ENCODE measurements around the gene SEMA3D.

Gene SEMA3D

GRCh38 chr7:85125651-85126131 is 61.2 kb downstream of the SEMA3D start:
- DNase-seq, result no peak
- no peaks in the 10 kb centered on the region for H3K79me1 ChIP-seq (ENCODE audit: low read length)
- H2BK5ac ChIP-seq (ENCODE audit: low read length), result no peak overlapping the region
- no peaks in the 10 kb centered on the region for H3K79me2 ChIP-seq (ENCODE audit: control insufficient read depth, insufficient read depth, low read length)
- H3K56ac ChIP-seq (ENCODE audit: low read length), result no peak overlapping the region
- WGBS (ENCODE audit: extremely low coverage, insufficient coverage, low lambda C conversion rate), result no CpG with 5 or more reads among the region's 2 CpGs
- no peak overlapping the region for H2BK15ac ChIP-seq (replicated peaks; ENCODE audit: low read depth)
- no peak overlapping the region for H3K4me2 ChIP-seq (ENCODE audit: low read length)
- no peak overlapping the region for H4K5ac ChIP-seq (ENCODE audit: low read length)
- H3K4me1 ChIP-seq (ENCODE audit: control insufficient read depth, low read depth, low read length), result no peaks in the 10 kb centered on the region
- no peak overlapping the region for H3K9ac ChIP-seq (ENCODE audit: low read length)
- H3K36me3 ChIP-seq (ENCODE audit: control insufficient read depth, insufficient read depth, low read length), result no peaks in the 10 kb centered on the region
- H3K4ac ChIP-seq (ENCODE audit: low read depth, low read length), result no peak overlapping the region
- H2AK5ac ChIP-seq (ENCODE audit: low read length), result no peak overlapping the region
- H4K8ac ChIP-seq (ENCODE audit: low read depth, low read length), result no peak overlapping the region
- H3K4me3 ChIP-seq (ENCODE audit: low read length), result no peak overlapping the region
- no peak overlapping the region for H3K23ac ChIP-seq (ENCODE audit: low read length)
- H3K18ac ChIP-seq (ENCODE audit: low read length), result no peak overlapping the region
- no peaks in the 10 kb centered on the region for H3K27me3 ChIP-seq (ENCODE audit: insufficient read depth, low read length, poor library complexity)
- no peak overlapping the region for H2BK120ac ChIP-seq (ENCODE audit: low read depth, low read length)
- no peak overlapping the region for H3K27ac ChIP-seq (ENCODE audit: low read depth, low read length)

- H3K27me3 ChIP-seq (ENCODE audit: insufficient read depth, low read length, poor library complexity), result no peaks in the 10 kb centered on the region
- H4K5ac ChIP-seq (ENCODE audit: low read length), result no peak overlapping the region
- WGBS (ENCODE audit: extremely low coverage, insufficient coverage, low lambda C conversion rate), result no CpG with 5 or more reads among the region's 4 CpGs
- H3K27ac ChIP-seq (ENCODE audit: low read depth, low read length), result no peak overlapping the region
- H3K79me2 ChIP-seq (ENCODE audit: control insufficient read depth, insufficient read depth, low read length), result no peaks in the 10 kb centered on the region
- no peak overlapping the region for H4K8ac ChIP-seq (ENCODE audit: low read depth, low read length)
- H3K18ac ChIP-seq (ENCODE audit: low read length), result no peak overlapping the region
- no peak overlapping the region for H2AK5ac ChIP-seq (ENCODE audit: low read length)
- H3K4me2 ChIP-seq (ENCODE audit: low read length), result no peak overlapping the region
- H3K4me3 ChIP-seq (ENCODE audit: low read length), result no peak overlapping the region
- no peak overlapping the region for H3K56ac ChIP-seq (ENCODE audit: low read length)
- H3K4me1 ChIP-seq (ENCODE audit: control insufficient read depth, low read depth, low read length), result no peaks in the 10 kb centered on the region
- H3K4ac ChIP-seq (ENCODE audit: low read depth, low read length), result no peak overlapping the region
- H2BK15ac ChIP-seq (replicated peaks; ENCODE audit: low read depth), result no peak overlapping the region
- DNase-seq, result no peak
- no peak overlapping the region for H2BK5ac ChIP-seq (ENCODE audit: low read length)
- no peaks in the 10 kb centered on the region for H3K36me3 ChIP-seq (ENCODE audit: control insufficient read depth, insufficient read depth, low read length)
- no peaks in the 10 kb centered on the region for H3K79me1 ChIP-seq (ENCODE audit: low read length)
- H2BK120ac ChIP-seq (ENCODE audit: low read depth, low read length), result no peak overlapping the region
- H3K23ac ChIP-seq (ENCODE audit: low read length), result no peak overlapping the region
- no peak overlapping the region for H3K9ac ChIP-seq (ENCODE audit: low read length)
These were observed 61.7 kb downstream of the SEMA3D start for GRCh38 chr7:85125176-85125575.

- no peak overlapping the region for H3K4me2 ChIP-seq (ENCODE audit: low read length)
- no peak overlapping the region for H3K18ac ChIP-seq (ENCODE audit: low read length)
- H3K23ac ChIP-seq (ENCODE audit: low read length), result no peak overlapping the region
- no peak overlapping the region for H4K5ac ChIP-seq (ENCODE audit: low read length)
- no peak overlapping the region for H2BK120ac ChIP-seq (ENCODE audit: low read depth, low read length)
- no peak overlapping the region for H4K8ac ChIP-seq (ENCODE audit: low read depth, low read length)
- no peak overlapping the region for H3K27ac ChIP-seq (ENCODE audit: low read depth, low read length)
- DNase-seq, result no peak
- H3K9ac ChIP-seq (ENCODE audit: low read length), result no peak overlapping the region
- H2BK15ac ChIP-seq (replicated peaks; ENCODE audit: low read depth), result no peak overlapping the region
- H3K56ac ChIP-seq (ENCODE audit: low read length), result no peak overlapping the region
- H3K4me3 ChIP-seq (ENCODE audit: low read length), result no peak overlapping the region
- no peak overlapping the region for H2BK5ac ChIP-seq (ENCODE audit: low read length)
- no CpG with 5 or more reads among the region's 3 CpGs for WGBS (ENCODE audit: extremely low coverage, insufficient coverage, low lambda C conversion rate)
- no peak overlapping the region for H2AK5ac ChIP-seq (ENCODE audit: low read length)
- no peaks in the 10 kb centered on the region for H3K79me1 ChIP-seq (ENCODE audit: low read length)
- H3K79me2 ChIP-seq (ENCODE audit: control insufficient read depth, insufficient read depth, low read length), result no peaks in the 10 kb centered on the region
- no peaks in the 10 kb centered on the region for H3K27me3 ChIP-seq (ENCODE audit: insufficient read depth, low read length, poor library complexity)
- no peak overlapping the region for H3K4ac ChIP-seq (ENCODE audit: low read depth, low read length)
- H3K36me3 ChIP-seq (ENCODE audit: control insufficient read depth, insufficient read depth, low read length), result no peaks in the 10 kb centered on the region
- H3K4me1 ChIP-seq (ENCODE audit: control insufficient read depth, low read depth, low read length), result no peaks in the 10 kb centered on the region
These were observed 66.9 kb downstream of the SEMA3D start for GRCh38 chr7:85119934-85120333.

- Histone ChIP-seq H3K27me3 (ENCODE audit: insufficient read depth, low read length, poor library complexity) (no peaks in the 10 kb centered on the region), H2AK5ac (ENCODE audit: low read length) (no peak overlapping the region), H2BK5ac (ENCODE audit: low read length) (no peak overlapping the region), H3K27ac (ENCODE audit: low read depth, low read length) (no peak overlapping the region), H3K4ac (ENCODE audit: low read depth, low read length) (no peak overlapping the region), H4K8ac (ENCODE audit: low read depth, low read length) (no peak overlapping the region), H3K18ac (ENCODE audit: low read length) (no peak overlapping the region), H3K36me3 (ENCODE audit: control insufficient read depth, insufficient read depth, low read length) (no peaks in the 10 kb centered on the region), H3K79me1 (ENCODE audit: low read length) (no peaks in the 10 kb centered on the region), H2BK15ac (replicated peaks; ENCODE audit: low read depth) (no peak overlapping the region), H3K4me3 (ENCODE audit: low read length) (no peak overlapping the region), H3K56ac (ENCODE audit: low read length) (no peak overlapping the region), H3K9ac (ENCODE audit: low read length) (no peak overlapping the region), H3K4me1 (ENCODE audit: control insufficient read depth, low read depth, low read length) (no peaks in the 10 kb centered on the region), H3K79me2 (ENCODE audit: control insufficient read depth, insufficient read depth, low read length) (no peaks in the 10 kb centered on the region), H4K5ac (ENCODE audit: low read length) (no peak overlapping the region), H3K23ac (ENCODE audit: low read length) (no peak overlapping the region), H3K4me2 (ENCODE audit: low read length) (no peak overlapping the region), H2BK120ac (ENCODE audit: low read depth, low read length) (no peak overlapping the region)
- no peak for DNase-seq
These were observed 71.0 kb downstream of the SEMA3D start for GRCh38 chr7:85115862-85116261.

GRCh38 chr7:85115006-85115405 is 71.8 kb downstream of the SEMA3D start:
- Histone ChIP-seq H3K9ac (ENCODE audit: low read length) (no peak overlapping the region), H4K8ac (ENCODE audit: low read depth, low read length) (no peak overlapping the region), H3K4me3 (ENCODE audit: low read length) (no peak overlapping the region), H3K23ac (ENCODE audit: low read length) (no peak overlapping the region), H2BK120ac (ENCODE audit: low read depth, low read length) (no peak overlapping the region), H3K27ac (ENCODE audit: low read depth, low read length) (no peak overlapping the region), H3K18ac (ENCODE audit: low read length) (no peak overlapping the region), H3K4me1 (ENCODE audit: control insufficient read depth, low read depth, low read length) (no peaks in the 10 kb centered on the region), H4K5ac (ENCODE audit: low read length) (no peak overlapping the region), H3K56ac (ENCODE audit: low read length) (no peak overlapping the region), H3K79me1 (ENCODE audit: low read length) (no peaks in the 10 kb centered on the region), H3K79me2 (ENCODE audit: control insufficient read depth, insufficient read depth, low read length) (no peaks in the 10 kb centered on the region), H2BK5ac (ENCODE audit: low read length) (no peak overlapping the region), H3K4me2 (ENCODE audit: low read length) (no peak overlapping the region), H3K27me3 (ENCODE audit: insufficient read depth, low read length, poor library complexity) (no peaks in the 10 kb centered on the region), H3K36me3 (ENCODE audit: control insufficient read depth, insufficient read depth, low read length) (no peaks in the 10 kb centered on the region), H3K4ac (ENCODE audit: low read depth, low read length) (no peak overlapping the region), H2BK15ac (replicated peaks; ENCODE audit: low read depth) (no peak overlapping the region), H2AK5ac (ENCODE audit: low read length) (no peak overlapping the region)
- no CpG with 5 or more reads among the region's 2 CpGs for WGBS (ENCODE audit: extremely low coverage, insufficient coverage, low lambda C conversion rate)
- DNase-seq, result no peak

GRCh38 chr7:85114342-85114741 is 72.5 kb downstream of the SEMA3D start:
- H2BK15ac ChIP-seq (replicated peaks; ENCODE audit: low read depth), result no peak overlapping the region
- H2BK5ac ChIP-seq (ENCODE audit: low read length), result no peak overlapping the region
- no peaks in the 10 kb centered on the region for H3K4me1 ChIP-seq (ENCODE audit: control insufficient read depth, low read depth, low read length)
- no peak overlapping the region for H4K8ac ChIP-seq (ENCODE audit: low read depth, low read length)
- H2AK5ac ChIP-seq (ENCODE audit: low read length), result no peak overlapping the region
- H3K23ac ChIP-seq (ENCODE audit: low read length), result no peak overlapping the region
- WGBS (ENCODE audit: extremely low coverage, insufficient coverage, low lambda C conversion rate), result no CpG with 5 or more reads among the region's 4 CpGs
- no peak overlapping the region for H3K27ac ChIP-seq (ENCODE audit: low read depth, low read length)
- H3K4ac ChIP-seq (ENCODE audit: low read depth, low read length), result no peak overlapping the region
- no peak overlapping the region for H3K9ac ChIP-seq (ENCODE audit: low read length)
- no peak overlapping the region for H3K56ac ChIP-seq (ENCODE audit: low read length)
- H3K4me2 ChIP-seq (ENCODE audit: low read length), result no peak overlapping the region
- no peak overlapping the region for H3K18ac ChIP-seq (ENCODE audit: low read length)
- H3K27me3 ChIP-seq (ENCODE audit: insufficient read depth, low read length, poor library complexity), result no peaks in the 10 kb centered on the region
- no peaks in the 10 kb centered on the region for H3K79me1 ChIP-seq (ENCODE audit: low read length)
- no peaks in the 10 kb centered on the region for H3K79me2 ChIP-seq (ENCODE audit: control insufficient read depth, insufficient read depth, low read length)
- no peak overlapping the region for H2BK120ac ChIP-seq (ENCODE audit: low read depth, low read length)
- H3K36me3 ChIP-seq (ENCODE audit: control insufficient read depth, insufficient read depth, low read length), result no peaks in the 10 kb centered on the region
- no peak overlapping the region for H3K4me3 ChIP-seq (ENCODE audit: low read length)
- no peak overlapping the region for H4K5ac ChIP-seq (ENCODE audit: low read length)
- peak; percentile 13 for DNase-seq

Measured in mesendoderm (in vitro differentiated cells).